Hypothalamus (tissue), 51 donors: ENCODE results near the gene ADGRD1.
"Not testable (repeated sequence)": the region's sequence is repeated elsewhere in the genome, so short reads cannot be mapped to it uniquely, and the experiment has no call there.

ENCODE experiments used
- DNase-seq, 51 donors: peaks; one replicate each; lab custom pipeline; 2025; lab: John Stamatoyannopoulos, UW

Gene ADGRD1

DNA sequence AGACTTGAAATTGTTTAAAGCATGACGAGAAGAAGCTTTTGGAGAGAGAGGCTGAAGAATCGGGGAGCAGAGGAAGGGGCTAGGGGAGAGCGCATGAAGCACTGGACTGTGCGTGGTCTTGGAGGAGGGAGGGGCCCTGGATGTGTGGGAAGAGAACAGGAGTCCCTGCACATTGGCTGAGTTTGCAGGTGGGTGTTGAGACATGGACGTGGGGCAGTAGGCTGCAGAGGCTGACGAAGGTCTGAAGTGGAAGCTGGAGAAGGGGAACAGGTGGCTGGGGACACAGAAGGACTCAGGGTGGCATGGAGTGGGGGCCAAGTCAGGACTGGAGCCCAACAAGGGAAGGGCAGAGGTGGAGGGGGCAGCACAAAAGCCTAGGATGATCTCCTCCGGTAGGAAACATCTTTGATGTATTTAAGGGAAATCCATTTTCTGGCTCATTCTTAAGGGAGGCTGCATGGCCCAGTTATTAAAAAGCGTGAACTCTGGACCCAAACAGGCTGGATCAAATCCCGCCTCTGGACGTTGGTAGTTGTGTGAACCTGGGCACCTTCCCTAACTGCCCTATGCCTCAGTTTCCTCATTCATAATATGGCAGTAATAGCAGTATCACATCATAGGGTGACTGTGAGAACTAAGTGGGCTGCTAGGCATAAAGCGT lies 29.0 kb downstream of the ADGRD1 start:
- DNase-seq = no peak

DNA sequence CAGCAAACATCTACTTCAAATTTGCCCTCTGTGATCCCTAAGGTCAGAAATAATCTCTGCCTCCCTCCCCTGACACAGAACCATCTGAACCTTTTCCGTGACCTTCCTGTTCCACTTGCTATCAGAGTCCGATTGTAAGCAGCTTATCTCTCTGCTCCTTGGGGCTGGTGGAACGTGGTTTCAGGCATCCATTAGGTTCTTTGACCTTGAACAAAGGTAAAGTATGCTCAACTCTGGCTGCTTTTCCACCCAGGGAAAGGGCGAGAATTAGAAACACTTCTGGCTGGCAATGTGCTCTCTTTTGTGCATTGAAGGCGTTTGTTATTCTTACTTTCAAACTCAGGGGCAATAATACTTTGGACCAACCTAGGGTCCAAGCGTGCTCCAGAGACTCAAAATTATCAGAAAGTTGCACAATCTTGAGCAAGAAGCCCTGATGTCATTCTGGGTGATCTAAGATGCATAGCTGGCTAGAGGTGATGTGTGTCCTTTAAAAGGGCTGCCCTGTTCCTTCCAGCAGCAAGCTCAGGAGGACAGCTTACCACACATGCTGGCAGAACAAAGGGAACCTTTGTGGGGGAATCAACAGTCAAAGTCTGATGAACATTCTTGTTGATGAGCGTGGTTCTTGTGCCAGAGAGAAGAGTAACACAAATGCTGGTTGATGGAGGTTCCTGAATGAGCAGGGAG lies 29.8 kb downstream of the ADGRD1 start:
- DNase-seq = peak in 3 of 51 donors; percentile 6 to 22 (median 11)

DNA sequence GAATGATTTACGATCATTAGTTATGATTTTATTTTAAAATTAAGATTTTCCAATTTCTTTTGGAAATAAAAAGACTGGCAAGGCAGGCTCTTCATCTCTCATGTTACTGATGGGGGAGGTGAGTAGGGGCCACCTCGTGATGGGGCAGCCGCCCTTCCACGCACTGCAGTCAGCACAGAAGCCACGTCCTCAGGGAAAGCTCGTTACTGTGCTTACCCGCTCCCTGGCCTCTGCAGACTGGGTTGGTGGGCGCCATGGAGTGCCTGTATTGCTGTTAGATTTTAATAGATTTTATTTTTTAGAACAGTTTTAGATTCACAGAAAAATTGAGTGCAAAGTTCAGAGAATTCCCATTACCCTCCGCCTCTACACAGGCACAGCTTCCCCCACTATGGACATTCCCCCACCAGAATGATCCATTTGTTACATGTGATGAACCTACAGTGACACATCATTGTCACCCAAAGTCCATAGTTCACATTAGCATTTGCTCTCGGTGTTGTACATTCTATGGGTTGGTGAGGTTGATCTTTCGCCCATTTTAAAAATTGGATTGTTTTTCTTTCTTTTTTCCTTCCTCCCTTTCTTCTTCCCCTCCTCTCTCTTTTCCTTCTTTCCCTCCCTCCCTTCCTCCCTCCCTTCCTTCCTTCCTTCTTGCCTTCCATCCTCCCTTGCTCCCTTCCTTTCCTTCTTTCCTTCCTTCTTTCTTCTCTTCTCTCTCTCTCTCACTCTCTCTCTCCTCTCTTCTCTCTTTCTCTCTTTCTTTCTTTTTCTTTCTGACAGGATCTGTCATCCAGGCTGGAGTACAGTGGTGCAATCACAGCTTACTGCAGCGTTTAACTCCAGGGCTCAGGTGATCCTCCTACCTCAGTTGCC lies 30.7 kb downstream of the ADGRD1 start:
- no peak for DNase-seq

DNA sequence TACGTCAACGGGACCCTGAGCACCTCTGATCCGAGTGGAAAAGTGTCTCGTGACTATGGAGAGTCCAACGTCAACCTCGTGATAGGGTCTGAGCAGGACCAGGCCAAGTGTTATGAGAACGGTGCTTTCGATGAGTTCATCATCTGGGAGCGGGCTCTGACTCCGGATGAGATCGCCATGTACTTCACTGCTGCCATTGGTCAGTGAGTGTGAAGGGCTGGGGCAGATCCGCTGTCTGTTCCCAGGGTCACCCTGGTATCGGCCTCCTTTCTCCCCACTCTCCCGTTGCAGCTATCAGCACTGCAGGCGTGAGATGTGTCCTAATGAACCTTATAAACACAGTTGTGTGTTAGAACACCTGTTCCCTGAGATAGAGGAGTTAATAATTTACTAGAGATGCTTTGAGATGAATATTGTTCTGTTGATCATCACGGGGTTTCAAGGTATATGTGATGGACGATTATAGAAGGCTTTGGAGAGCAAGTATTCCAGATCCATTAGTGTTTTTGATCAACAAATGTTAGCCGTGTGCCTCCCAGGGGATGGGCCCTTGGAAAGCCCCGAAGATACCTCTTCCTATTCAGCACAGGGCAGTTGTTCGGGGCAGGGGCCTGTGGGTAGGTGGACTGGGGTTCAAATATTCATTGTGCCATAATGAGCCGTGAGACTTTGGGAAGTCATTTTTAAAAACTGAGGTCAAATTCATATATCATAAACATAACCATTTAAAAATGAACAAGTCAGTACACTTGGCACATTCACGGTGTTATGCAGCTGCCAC lies 33.6 kb downstream of the ADGRD1 start:
- no peak for DNase-seq

DNA sequence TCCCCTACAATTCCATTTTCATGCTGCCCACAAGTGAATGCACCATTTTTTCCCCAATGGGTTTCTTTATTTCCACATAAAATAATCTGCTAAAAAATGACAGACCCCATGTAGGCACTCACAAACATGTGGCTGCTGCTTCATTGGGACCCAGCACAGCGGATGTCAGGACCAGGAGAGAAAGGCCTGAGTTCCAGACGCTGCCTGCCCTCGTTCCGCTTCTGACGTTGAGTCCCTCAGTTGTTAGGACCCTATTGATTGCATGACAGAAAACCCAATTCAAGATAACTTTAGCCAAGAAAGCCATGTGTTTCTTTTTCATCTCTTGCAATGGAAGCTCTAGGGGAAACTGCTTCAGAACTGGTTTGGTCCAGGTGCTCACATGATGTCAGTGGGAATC lies 34.6 kb downstream of the ADGRD1 start:
- DNase-seq = no peak

DNA sequence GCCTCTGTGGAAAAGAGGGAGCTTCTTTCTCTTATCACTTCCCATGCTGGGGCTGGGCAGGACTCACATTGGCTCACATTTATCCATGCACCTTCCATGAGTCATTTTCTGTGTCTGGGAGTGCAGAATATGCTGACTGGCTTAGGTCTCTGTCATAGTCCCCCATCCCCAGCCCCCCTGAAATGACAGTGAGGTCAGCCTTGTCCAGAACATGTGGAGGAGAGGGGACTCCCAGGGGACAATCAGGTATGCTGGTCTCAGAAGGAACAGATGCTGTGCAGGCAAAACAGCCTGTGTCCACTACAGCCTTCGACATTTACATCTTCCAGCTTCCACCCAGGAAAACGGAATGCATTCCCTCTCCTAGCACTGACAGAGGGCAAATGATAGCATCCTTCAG lies 35.0 kb downstream of the ADGRD1 start:
- DNase-seq = no peak

DNA sequence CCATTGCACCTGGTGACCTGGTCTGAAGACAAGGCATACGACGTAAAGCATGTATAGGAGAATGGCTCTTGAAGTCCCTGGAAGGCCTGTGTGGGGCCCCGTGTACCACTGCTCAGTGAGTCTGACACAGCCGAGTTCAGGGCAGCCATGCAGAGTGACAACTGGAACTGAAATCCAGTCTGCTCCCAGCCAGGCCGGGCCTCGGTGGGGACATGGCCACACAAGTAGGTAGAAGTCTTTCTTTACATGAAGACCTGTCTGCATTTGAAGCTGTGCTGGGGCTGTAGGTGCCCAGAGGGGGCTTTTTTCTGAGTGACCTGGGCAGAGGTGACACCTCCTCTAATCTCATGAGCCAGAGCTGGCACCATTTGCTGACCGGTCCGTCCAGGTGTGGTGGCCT lies 35.7 kb downstream of the ADGRD1 start:
- no peak for DNase-seq

DNA sequence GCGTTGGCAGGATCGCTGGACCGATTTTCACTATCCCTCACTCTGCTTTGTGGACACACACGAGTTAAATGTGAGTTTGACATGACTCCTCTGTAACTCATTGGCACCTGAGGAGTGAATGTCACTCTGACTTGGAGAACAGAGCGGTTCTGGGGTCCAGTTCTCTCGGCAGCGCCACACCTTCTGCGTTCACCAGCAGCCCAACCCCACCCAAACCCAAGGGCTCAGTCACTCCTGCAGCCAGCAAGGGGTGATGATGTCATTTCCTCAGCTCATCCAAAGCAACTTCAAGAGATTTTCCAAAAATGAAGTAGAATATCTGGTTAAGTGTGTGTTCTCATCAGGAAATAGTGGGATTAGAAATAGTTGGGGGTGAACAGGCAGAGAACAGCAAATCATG lies 36.3 kb downstream of the ADGRD1 start:
- no peak for DNase-seq

DNA sequence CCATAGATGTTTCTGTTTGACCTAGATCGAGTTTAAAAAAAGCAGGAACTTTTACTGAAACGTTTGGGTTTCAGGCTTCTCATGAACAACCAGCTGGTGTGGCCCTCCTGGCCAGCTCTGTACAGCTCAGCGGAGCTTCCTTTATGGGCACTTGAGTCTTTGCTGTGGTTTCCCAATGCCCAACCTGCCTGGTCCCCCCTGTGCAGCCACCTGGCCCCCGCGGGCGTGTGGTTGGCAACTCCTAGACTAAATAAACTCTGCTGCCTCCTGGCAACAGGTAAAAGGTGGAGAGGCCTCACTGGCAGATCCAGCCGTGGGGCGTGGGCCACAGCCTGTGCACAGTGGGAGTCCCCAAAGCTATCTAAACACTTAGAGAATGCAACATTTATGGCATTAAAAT lies 38.7 kb downstream of the ADGRD1 start:
- DNase-seq = no peak

DNA sequence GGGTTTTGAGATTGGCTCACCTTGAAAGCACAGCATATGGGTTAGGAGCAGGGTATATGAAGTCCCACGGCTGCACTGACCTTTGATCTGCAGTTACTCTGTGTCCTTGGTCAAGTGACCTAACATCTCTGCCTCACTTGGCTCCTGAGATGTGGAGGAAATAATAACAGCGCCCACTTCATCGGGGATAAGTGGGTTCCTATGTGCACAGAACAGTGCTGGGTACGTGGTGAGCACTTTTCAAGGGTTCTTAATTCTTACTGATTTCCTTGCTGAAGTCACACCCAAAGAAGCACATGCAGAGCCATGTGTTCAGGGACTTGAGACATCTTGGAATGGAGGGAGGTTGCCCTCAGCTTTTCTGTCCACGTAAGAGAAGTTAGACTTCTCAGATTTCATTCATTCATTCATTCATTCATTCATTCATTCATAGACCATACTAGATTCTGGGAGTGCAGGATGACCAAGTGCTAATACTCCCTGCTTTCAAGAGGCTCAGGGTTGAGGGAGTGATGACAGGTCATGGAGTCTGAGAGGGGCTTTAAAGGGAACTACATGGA lies 39.4 kb downstream of the ADGRD1 start:
- no peak for DNase-seq

DNA sequence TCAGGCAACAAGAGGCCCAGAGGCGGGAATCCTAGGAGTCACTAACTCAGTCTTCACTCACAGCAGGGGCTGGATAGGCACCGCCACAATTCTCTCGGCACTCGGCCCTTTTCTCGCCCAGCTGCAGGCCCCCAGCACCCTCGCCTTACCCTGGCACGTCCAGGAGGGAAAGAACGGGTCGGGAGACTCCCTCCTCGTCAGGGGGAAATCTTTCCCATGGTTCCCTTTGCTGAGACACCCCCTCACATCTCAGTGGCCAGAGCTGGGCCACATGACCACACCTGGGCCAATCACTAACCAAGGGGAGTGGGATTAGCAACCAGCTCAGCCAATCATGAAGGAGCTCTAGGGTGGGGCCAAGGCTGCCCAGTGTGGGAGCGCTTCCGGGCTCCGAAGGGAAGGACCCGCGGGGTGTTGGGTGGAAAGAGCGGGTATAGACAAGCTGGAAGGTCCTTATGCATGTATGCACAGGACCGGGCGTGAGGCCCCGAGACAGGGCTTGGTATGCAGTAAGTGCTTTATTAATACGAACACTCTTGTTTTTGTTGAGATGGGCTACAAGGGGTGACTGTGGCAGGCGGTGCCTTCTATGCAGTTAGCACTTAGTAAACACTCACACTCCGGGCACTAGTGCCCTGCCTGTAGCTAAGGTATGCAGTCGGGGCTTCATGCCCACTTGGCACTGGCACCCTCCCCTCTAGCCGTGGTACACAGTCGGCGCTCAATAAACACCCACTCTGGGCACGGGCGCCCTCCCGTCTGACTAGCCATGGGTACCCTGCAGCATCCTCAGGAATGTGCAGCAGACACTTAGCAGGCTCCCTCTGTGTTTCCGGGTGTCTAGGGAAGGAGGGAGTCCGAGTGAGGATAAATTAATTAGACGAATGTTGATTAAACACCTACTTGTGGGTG lies 40.3 kb downstream of the ADGRD1 start:
- no peak for DNase-seq

DNA sequence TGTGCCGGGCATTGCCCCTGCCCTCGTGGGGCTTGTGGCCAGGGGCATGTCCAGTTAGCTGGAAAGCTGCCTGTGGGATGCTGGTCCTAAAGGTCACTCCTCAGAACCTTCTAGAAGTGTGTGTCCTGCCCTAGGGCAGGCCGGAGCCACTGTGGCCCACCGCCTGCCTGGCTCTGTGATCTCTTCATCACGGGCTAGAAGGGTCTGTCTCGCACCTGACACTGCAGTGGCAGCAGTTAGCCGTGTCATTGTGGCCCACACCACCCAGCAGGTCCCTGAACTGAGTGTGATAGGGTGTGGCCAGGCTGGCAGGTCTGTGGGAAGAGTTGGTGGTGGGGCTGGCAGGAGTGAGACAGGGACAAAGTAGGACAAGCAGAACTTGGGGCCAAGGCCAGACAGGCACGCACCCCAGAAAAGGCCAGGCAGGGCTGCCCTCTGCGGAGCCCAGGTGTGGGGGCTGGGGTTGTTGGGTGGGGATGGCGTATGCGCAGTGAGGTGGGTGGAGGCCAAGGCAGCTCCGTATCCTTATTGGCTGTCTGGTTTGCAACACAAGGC lies 41.2 kb downstream of the ADGRD1 start:
- no peak for DNase-seq

DNA sequence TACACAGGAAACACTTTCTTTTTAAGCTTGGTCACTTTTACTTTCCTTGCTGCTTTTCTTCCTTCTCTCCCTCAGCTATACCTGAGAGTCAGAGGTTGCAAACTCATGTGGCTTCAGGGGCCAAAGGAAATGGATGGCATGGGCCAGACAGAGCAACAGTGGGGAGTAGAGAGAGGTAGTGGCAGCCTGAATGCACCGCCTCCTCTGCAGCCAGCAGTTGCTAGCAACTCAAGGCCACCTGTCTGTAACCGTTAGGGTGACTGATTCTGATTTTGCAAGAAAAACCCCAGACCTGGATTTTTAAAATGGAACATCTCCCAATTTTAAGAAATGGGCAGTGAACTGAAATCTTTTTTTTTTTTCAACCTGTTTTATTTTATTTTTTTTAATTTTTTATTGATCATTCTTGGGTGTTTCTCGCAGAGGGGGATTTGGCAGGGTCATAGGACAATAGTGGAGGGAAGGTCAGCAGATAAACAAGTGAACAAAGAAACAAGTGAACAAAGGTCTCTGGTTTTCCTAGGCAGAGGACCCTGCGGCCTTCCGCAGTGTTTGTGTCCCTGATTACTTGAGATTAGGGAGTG lies 41.8 kb downstream of the ADGRD1 start:
- not testable (repeated sequence) for DNase-seq

DNA sequence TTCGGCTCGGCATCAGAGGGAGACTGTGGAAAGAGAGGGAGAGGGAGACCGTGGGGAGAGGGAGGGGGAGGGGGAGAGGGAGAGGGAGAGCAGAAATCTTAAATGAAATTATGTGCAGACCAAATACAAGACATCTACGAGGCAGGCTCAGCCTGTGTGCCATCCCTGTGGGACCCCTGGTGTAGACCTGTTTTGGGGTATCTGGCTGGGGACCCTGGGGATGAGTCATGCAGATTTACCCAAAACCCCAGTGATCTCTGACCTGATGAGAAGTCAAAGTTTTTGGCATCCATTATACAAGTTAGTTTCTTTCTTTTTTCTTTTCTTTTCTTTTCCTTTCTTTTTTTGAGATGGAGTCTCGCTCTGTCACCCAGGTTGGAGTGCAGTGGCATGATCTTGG lies 44.4 kb downstream of the ADGRD1 start:
- no peak for DNase-seq

DNA sequence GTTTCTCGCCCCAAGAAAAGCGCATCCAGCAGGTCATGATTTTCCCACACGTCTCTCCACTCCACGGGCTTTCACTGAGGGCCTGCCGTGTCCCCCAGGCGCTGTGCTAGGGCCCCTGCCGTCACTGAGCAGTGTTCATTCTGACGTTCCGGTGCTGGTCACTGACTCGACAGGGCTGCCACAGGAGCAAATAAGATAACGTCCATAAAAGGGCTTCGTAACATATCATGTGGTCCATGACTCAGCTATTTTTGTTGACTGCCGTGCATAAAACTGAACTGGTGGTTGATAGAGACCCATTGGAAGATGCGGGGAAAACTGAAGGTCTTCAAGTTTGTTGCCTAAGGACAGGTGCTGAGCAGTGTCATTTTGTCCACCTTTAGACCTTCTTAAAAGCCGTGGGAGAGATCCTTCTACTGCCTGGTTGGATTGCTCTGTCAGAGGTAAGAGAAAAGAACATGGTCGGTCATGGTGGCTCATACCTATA lies 46.3 kb downstream of the ADGRD1 start:
- DNase-seq = no peak

DNA sequence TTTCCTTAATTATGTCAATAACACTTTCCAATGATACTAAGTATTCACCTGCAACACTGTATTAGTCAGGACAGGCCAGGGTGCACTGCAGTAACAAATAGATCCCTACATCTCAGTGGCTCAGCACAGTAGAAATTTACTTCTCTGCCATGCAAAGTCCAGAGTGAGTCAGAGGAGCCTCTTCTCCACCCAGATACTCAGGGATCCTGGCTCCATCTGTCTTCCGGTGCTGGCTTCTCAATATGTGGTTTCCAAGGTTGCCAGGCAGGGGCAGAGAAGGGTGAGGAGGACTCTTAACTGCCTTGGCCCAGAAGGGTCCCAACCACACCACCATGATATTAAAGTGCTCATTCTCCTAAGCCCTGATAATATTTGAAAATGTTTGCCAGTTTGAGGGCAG lies 47.8 kb downstream of the ADGRD1 start:
- DNase-seq = no peak

DNA sequence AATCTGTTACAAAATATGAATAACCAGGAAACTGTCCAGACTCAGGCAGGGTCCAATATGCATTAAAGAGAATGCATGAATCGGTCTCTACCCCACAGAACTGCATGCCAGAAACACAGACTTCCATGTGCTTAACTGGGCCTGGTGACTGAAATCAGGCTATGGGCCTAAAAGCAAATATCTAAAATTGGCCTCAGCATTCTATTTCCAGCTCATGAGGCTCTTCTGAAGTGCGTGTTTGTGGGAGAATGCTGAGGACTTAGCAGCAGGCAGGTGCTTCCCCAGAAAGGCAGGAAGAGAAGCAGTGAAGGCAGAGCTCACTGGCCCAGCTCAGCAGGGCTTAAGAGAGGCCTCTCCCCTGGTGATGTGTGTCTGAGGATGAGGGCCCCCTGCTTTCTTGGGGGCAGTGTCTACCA lies 48.5 kb downstream of the ADGRD1 start:
- no peak for DNase-seq

DNA sequence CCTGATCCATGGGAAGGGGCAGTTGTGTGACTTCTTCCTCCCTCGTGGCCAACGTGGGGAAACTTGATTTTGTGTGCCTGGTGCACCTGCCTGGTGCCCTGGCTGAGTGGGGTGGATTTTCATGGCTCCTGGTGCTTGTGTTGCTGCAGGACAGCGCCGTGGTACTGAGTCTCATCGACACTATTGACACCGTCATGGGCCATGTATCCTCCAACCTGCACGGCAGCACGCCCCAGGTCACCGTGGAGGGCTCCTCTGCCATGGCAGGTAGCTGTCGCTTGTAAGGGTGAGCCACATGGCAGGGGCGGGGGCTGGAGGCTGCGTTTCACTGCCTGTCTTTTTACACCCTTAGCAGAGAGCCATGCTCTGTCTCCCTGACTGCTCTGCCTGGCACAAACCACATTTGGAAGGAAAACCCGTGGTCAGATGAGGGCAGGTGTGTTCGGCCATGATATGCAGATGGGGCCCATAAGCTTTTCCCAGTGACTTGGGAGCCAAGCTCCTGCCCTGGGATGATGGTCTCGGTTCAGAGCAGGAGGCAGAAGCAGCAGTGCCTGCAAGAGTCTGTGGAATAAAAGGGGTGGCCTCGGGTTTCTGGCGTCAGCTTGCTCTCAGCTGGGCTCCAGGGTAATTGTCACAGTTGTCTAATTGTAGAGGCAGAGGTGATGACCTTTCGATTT lies 49.5 kb downstream of the ADGRD1 start:
- no peak for DNase-seq
